Naive thymus-derived CD4-positive, alpha-beta T cell (primary cell): Measurements from ENCODE around the gene DNMT3A. TPM values are rescaled to one million over a fixed set of nuclear protein-coding genes. Genes with fewer than 3 reads are reported as not detected.

Experiments used
- ATAC-seq: fragments of 150-1000 bp; cut with Tn5 transposase; 2 replicates; pipeline ENCODE4 v1.10.0; 2021; ENCODE audit warnings: mild to moderate bottlenecking, moderate library complexity
- CTCF ChIA-PET: fragments of 350-600 bp; sonication (Branson Sonifier 250); formaldehyde crosslinking; loops from one replicate; lab custom pipeline; 2021; ENCODE audit warnings: antibody characterized with exemption; lab: Charles Lee
- POLR2A ChIA-PET: fragments of 350-600 bp; sonication (Branson Sonifier 250); formaldehyde crosslinking; loops from one replicate; lab custom pipeline; 2021; ENCODE audit warnings: antibody characterized with exemption, inconsistent platforms; lab: Charles Lee
- DNase-seq, 9 donors: peaks; one replicate each; pipeline versions ENCODE4 v3.0.0 to v3.0.0-alpha.2; 2020 to 2022; ENCODE audit warnings: mixed read lengths in 1 of 9
- H3K27ac ChIP-seq: one replicate; pipeline ENCODE4 v1.7.0; 2013; ENCODE audit warnings: mild to moderate bottlenecking, low read depth, low read length, moderate library complexity
- H3K27me3 ChIP-seq, 2 donors: one replicate each; pipeline ENCODE4 v1.7.0; 2013; ENCODE audit warnings: low read length in 2 of 2, mild to moderate bottlenecking in 2 of 2, moderate library complexity in 2 of 2; ENCODE audit not compliant: control insufficient read depth in 2 of 2, insufficient read depth in 2 of 2
- H3K36me3 ChIP-seq, 3 experiments: 1 replicate in 2 of 3; 2 replicates in 1 of 3; pipeline ENCODE4 v1.7.0; 2013; ENCODE audit warnings: low read length in 3 of 3, mild to moderate bottlenecking in 3 of 3, moderate library complexity in 1 of 3; ENCODE audit not compliant: insufficient read depth in 3 of 3, control insufficient read depth in 2 of 3
- H3K4me1 ChIP-seq, 2 donors: one replicate each; pipeline ENCODE4 v1.7.0; 2013; ENCODE audit warnings: low read length in 2 of 2, mild to moderate bottlenecking in 2 of 2, moderate library complexity in 1 of 2; ENCODE audit not compliant: control insufficient read depth in 2 of 2, insufficient read depth in 2 of 2
- H3K4me3 ChIP-seq: 2 replicates; pipeline ENCODE4 v1.7.0; 2013; ENCODE audit warnings: mild to moderate bottlenecking, low read length
- H3K9me3 ChIP-seq, 3 experiments: 1 replicate in 2 of 3; 2 replicates in 1 of 3; pipeline ENCODE4 v1.7.0; 2013; ENCODE audit warnings: low read length in 3 of 3; ENCODE audit not compliant: control insufficient read depth in 2 of 3
- H3K27ac Mint-ChIP-seq, 9 donors: one replicate each; pipeline ENCODE4 v1.8.0; 2020 to 2022; ENCODE audit warnings: mixed read lengths in 9 of 9, mild to moderate bottlenecking in 8 of 9, moderate library complexity in 5 of 9, inconsistent platforms in 2 of 9
- H3K27me3 Mint-ChIP-seq, 5 donors: one replicate each; pipeline ENCODE4 v1.8.0; 2021 to 2022; ENCODE audit warnings: mixed read lengths in 5 of 5, mild to moderate bottlenecking in 1 of 5
- H3K36me3 Mint-ChIP-seq, 5 donors: one replicate each; pipeline ENCODE4 v1.8.0; 2020 to 2022; ENCODE audit warnings: mixed read lengths in 5 of 5, mild to moderate bottlenecking in 3 of 5, inconsistent platforms in 1 of 5
- H3K4me1 Mint-ChIP-seq, 7 donors: one replicate each; pipeline ENCODE4 v1.8.0; 2020 to 2022; ENCODE audit warnings: mixed read lengths in 7 of 7, mild to moderate bottlenecking in 3 of 7, inconsistent platforms in 1 of 7
- H3K4me3 Mint-ChIP-seq, 10 donors: one replicate each; pipeline ENCODE4 v1.8.0; 2020 to 2022; ENCODE audit warnings: mild to moderate bottlenecking in 10 of 10, mixed read lengths in 10 of 10, moderate library complexity in 6 of 10, inconsistent platforms in 2 of 10
- H3K9me3 Mint-ChIP-seq, 11 donors: one replicate each; pipeline ENCODE4 v1.8.0; 2020 to 2022; ENCODE audit warnings: mixed read lengths in 11 of 11, mild to moderate bottlenecking in 4 of 11, inconsistent platforms in 1 of 11, moderate library complexity in 1 of 11
- intact Hi-C, 2 donors: fragments of 100-400 bp; cut with micrococcal nuclease; formaldehyde crosslinking; loops; one replicate each; pipeline ENCODE4 v1.15.1; 2023
- polyA plus RNA-seq, 2 donors: library from polyadenylated mRNA; unstranded; fragments of 300-500 nt; fragmentation: Illumina TruSeq; gene quantifications; one replicate each; pipeline ENCODE4 v1.2.3, GENCODE V29; 2021
- total RNA-seq, 6 experiments: library from RNA in 5 of 6; stranded (reverse) in 5 of 6; gene quantifications; 1 replicate in 5 of 6; 2 replicates in 1 of 6; pipeline ENCODE4 v1.2.3 and lab custom pipeline; 2021 to 2026

The DNMT3A gene
- total and polyA plus RNA-seq, 7 experiments from 2014 or later, result 19.4 to 117 (median 80.7) TPM

DNA sequence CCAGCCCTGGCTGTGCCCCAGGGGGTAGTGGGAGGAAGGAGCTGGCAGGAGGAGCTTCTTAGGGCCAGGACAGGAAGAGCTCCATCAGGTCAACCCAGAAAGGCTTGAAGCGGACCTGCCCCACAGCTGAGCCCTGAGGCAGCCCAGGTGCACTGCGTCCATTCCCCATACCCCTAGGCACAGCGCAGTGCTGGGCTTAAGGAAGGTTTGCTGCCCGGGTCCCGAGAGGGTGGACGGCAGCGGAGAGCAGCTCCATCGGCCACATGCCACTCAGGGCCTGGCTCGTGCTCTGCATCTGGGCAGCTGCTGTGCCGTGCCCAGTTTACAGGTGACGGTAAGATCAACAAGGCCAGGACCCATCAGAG is 26.4 kb downstream of the DNMT3A start:
- Mint-ChIP-seq H3K9me3 (no peaks in the 10 kb centered on the region), H3K27ac (peak overlapping the region; percentile 64 to 94 (median 88)), H3K4me3 (peak overlapping the region in 9 of 10 donors; percentile 13 to 83 (median 55)), H3K4me1 (peaks cover 41 to 87% (median 73%) of the 10 kb centered on the region in 7 donors), H3K36me3 (peaks cover 0 to 17% (median 0%) of the 10 kb centered on the region in 5 donors), H3K27me3 (no peaks in the 10 kb centered on the region)
- ATAC-seq (no peak), DNase-seq (no peak)
- intact Hi-C loops, result loop anchor here (2.0 kb wide), 6 partner anchors 20 to 252 kb away; no protein-coding TSS in a partner anchor
- CTCF ChIA-PET, result interaction anchor here (0.7 to 2.4 kb wide), 9 partner anchors 10 to 62 kb away, joined by 3 to 18 read pairs (median 5); no protein-coding TSS in a partner anchor
- peaks cover 34 to 65% of the 10 kb centered on the region in 2 donors for H3K4me1 ChIP-seq
- POLR2A ChIA-PET, result interaction anchor here (0.8 to 2.8 kb wide), 13 partner anchors 8 to 61 kb away, joined by 3 to 16 read pairs (median 5); no protein-coding TSS in a partner anchor
- no peaks in the 10 kb centered on the region for H3K9me3 ChIP-seq
- peak overlapping the region; percentile 79 for H3K27ac ChIP-seq
- H3K4me3 ChIP-seq, result no peak overlapping the region
- peaks cover 0 to 16% (median 0%) of the 10 kb centered on the region in 3 experiments for H3K36me3 ChIP-seq
- no peaks in the 10 kb centered on the region for H3K27me3 ChIP-seq

DNA sequence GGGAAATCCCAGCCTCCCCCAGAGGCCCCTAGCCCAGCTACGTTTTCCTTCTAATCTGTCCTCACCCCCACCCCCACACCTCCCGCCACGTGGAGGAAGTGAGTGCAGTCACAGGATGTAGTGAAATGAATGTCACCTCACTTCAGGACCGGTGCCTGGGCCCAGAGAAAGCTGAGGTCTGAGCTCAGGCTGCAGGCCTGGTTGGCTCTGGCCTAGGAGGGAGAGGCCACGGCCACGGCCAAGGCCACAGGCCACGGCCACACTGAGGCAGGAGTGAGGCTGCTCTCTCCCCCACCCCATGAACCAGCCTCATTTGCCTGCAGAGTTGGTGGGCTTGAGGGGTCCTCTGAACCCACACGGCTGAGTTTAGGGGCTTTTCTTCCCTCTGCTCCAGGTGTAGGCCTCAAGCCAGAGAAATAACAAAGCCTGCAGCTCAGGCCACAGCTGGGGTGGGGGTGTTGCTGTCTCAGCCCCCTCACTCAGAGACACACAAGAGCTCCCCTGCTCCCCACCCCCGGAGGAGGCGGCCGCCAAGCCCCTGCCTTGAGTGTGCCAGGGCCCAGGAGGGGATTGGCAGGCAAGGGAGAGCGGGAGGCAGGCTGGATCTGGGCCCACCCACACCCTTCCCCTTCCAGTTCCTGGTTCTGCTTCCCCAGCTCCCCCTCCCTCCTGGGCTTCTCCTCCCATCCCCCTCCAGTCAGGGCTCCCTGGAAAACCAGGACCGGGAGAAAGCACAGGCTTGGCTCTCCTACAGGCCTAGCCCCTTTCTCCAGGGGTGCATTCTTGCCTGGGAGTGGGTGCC is 27.0 kb downstream of the DNMT3A start:
- Histone ChIP-seq H3K4me1 (peaks cover 34 to 60% of the 10 kb centered on the region in 2 donors), H3K27me3 (no peaks in the 10 kb centered on the region), H3K27ac (peak overlapping the region; percentile 79), H3K9me3 (no peaks in the 10 kb centered on the region), H3K4me3 (peak overlapping the region; percentile 51), H3K36me3 (peaks cover 0 to 16% (median 0%) of the 10 kb centered on the region in 3 experiments)
- intact Hi-C loops, result loop anchor here (1.0 to 2.0 kb wide), 10 partner anchors 13 to 252 kb away; no protein-coding TSS in a partner anchor
- CTCF ChIA-PET, result interaction anchor here (0.6 to 2.4 kb wide), 11 partner anchors 10 to 1028 kb away, joined by 3 to 18 read pairs (median 5); no protein-coding TSS in a partner anchor
- DNase-seq (peak in 8 of 9 donors; percentile 51 to 90 (median 64)), ATAC-seq (peak; percentile 79)
- H3K27ac Mint-ChIP-seq, result peak overlapping the region; percentile 79 to 97 (median 92)
- peaks cover 36 to 84% (median 70%) of the 10 kb centered on the region in 7 donors for H3K4me1 Mint-ChIP-seq
- H3K4me3 Mint-ChIP-seq, result peak overlapping the region; percentile 61 to 83 (median 81)
- POLR2A ChIA-PET, result interaction anchor here (0.6 to 2.8 kb wide), 19 partner anchors 8 to 822 kb away, joined by 3 to 16 read pairs (median 4); no protein-coding TSS in a partner anchor
- H3K9me3 Mint-ChIP-seq, result no peaks in the 10 kb centered on the region
- peaks cover 0 to 17% (median 0%) of the 10 kb centered on the region in 5 donors for H3K36me3 Mint-ChIP-seq
- H3K27me3 Mint-ChIP-seq, result no peaks in the 10 kb centered on the region

DNA sequence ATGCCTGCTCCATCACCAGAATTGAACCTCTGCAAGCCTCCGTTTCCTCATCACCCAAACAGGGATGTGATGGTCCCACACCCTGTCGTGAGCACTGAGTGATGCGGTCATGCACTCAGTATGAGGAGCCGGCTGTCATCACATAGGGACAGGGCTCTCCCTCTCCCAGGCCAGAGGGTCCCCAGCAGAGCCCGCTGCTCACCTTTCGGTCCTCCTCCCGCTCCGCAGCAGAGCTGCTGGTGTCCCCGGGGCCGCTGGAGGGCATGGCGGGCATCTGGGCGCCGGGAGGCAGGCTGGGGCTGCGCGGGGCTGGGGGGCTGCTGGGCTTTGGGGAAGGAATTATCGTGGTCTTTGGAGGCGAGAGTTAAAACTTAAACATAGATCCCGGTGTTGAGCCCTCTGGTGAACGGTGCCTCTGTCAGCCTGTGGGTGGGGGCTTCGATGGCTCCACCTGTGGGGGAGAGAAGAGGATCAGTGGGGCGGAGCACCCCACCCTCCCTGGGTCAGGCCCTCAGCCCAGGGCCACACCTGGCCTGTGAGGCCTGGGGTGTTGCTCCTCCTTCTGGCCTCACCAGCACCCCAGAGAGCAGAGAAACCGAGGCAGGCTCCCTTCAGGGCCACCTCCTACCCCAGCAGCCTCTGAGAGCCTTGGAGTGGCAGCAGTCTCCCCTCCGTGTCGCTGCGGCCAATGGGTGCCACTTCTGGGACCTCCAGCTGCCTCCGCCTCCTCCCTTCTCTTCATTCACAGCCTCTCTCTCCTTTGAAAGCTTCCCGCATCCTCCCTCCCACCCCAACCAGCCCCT is 27.8 kb downstream of the DNMT3A start:
- ATAC-seq (peak; percentile 2), DNase-seq (peak in 1 of 9 donors; percentile 37)
- H3K27me3 ChIP-seq, result no peaks in the 10 kb centered on the region
- H3K4me3 ChIP-seq, result peak overlapping the region; percentile 51
- peaks cover 0 to 18% (median 0%) of the 10 kb centered on the region in 3 experiments for H3K36me3 ChIP-seq
- Mint-ChIP-seq H3K9me3 (no peaks in the 10 kb centered on the region), H3K27me3 (no peaks in the 10 kb centered on the region), H3K4me1 (peaks cover 43 to 88% (median 73%) of the 10 kb centered on the region in 7 donors), H3K36me3 (peaks cover 0 to 20% (median 0%) of the 10 kb centered on the region in 5 donors), H3K4me3 (peak overlapping the region; percentile 42 to 84 (median 81)), H3K27ac (peak overlapping the region; percentile 79 to 97 (median 91))
- POLR2A ChIA-PET, result interaction anchor here (0.7 to 2.8 kb wide), 21 partner anchors 8 to 63 kb away, joined by 3 to 16 read pairs (median 5); no protein-coding TSS in a partner anchor
- H3K27ac ChIP-seq, result peak overlapping the region; percentile 79
- peaks cover 34 to 68% of the 10 kb centered on the region in 2 donors for H3K4me1 ChIP-seq
- intact Hi-C loops, result loop anchor here (1.0 to 2.0 kb wide), 12 partner anchors 13 to 253 kb away; no protein-coding TSS in a partner anchor
- CTCF ChIA-PET, result interaction anchor here (1.1 to 2.4 kb wide), 12 partner anchors 9 to 148 kb away, joined by 3 to 18 read pairs (median 5); no protein-coding TSS in a partner anchor
- no peaks in the 10 kb centered on the region for H3K9me3 ChIP-seq

DNA sequence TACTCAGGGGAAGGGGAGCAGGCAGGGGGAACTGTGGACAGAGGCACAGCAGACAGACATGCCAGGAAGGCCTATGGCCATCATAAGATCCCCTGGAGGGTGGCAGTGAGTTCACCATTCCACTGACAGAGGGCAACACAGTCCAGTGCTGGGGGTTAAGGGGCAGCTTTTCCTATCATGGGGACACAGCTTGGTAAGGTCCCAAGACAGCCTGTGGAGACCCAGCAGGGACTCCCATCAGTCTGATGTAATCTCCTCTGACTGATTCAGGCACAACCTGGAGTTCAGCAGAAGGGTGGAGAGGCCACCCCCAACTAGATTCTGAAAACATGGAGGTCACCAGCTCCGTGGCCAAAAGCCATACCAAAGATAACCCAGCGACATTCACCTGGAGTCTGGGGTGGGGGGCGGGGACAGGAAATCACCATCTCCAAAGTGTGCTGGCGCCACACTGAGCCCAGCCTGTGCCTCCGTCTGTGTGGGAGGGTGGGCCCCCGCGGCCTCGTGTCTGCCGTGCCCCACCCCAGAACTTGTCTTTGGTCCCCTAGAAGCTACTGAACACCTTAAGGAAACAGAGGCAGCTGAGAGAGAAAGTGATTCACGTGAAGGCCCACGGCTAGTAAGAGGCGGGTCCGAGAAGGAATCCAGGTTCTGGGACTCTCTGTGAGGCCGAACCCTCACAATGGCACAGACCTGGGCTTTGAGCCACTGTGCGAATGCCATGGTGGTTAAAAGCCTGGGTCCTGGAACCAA is 28.6 kb downstream of the DNMT3A start:
- Histone ChIP-seq H3K4me1 (peaks cover 34 to 76% of the 10 kb centered on the region in 2 donors), H3K36me3 (peaks cover 0 to 26% (median 7%) of the 10 kb centered on the region in 3 experiments), H3K27me3 (no peaks in the 10 kb centered on the region), H3K4me3 (peak overlapping the region; percentile 51), H3K27ac (peak overlapping the region; percentile 79), H3K9me3 (no peaks in the 10 kb centered on the region)
- no peak for ATAC-seq
- POLR2A ChIA-PET, result interaction anchor here (0.8 to 2.6 kb wide), 10 partner anchors 10 to 63 kb away, joined by 3 to 14 read pairs (median 5); no protein-coding TSS in a partner anchor
- Mint-ChIP-seq H3K27ac (peak overlapping the region; percentile 73 to 94 (median 90)), H3K4me3 (peak overlapping the region; percentile 76 to 84 (median 81)), H3K4me1 (peaks cover 49 to 93% (median 78%) of the 10 kb centered on the region in 7 donors), H3K36me3 (peaks cover 0 to 22% (median 0%) of the 10 kb centered on the region in 5 donors), H3K9me3 (no peaks in the 10 kb centered on the region), H3K27me3 (no peaks in the 10 kb centered on the region)
- DNase-seq, result peak in 5 of 9 donors; percentile 14 to 53 (median 29)
- CTCF ChIA-PET, result interaction anchor here (0.6 to 1.9 kb wide), 11 partner anchors 14 to 717 kb away, joined by 3 to 6 read pairs (median 4); no protein-coding TSS in a partner anchor
- intact Hi-C loops, result loop anchor here in 1 of 2 donors (1.0 kb wide), 2 partner anchors 40 to 97 kb away; no protein-coding TSS in a partner anchor

DNA sequence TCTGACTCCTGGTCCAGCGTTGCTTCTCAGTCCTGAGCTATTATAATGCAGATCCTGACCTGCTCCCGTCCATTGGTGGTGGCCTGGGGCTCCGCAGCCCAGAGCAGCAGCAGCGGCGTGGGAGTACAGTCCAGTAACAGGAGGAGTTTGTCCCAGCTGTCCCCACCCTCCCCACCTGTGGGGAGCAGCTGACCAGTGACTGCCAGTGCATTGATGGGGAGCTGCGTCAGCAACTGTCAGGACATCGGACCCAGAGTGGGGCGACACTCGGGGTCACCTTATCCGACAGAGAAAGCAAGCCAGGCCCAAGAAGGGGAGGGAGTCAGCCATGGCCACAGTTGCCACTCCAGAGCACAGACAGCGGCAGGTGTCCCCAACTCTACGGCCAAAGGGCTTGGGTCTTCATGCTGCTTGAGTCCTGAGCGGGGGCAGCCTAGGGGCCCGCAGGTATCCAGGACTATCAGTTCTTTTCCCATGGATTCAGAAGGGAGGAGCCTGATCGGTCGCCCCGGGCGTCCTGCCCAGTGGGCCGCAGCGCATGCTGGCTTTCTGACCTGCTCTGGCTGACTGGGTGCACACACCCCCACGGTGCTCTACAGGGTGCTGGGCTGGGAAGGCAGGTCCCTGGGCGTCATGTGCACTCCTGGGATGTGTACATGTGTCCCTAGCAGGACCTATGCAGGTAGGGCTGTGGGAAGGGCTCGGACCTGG is 29.7 kb downstream of the DNMT3A start:
- POLR2A ChIA-PET, result interaction anchor here (1.1 to 2.6 kb wide), 6 partner anchors 11 to 62 kb away, joined by 3 to 14 read pairs (median 5); no protein-coding TSS in a partner anchor
- ATAC-seq, result no peak
- Histone ChIP-seq H3K4me1 (peaks cover 34 to 75% of the 10 kb centered on the region in 2 donors), H3K4me3 (no peak overlapping the region), H3K27me3 (no peaks in the 10 kb centered on the region), H3K27ac (peak overlapping the region; percentile 79), H3K9me3 (no peaks in the 10 kb centered on the region), H3K36me3 (peaks cover 0 to 35% (median 10%) of the 10 kb centered on the region in 3 experiments)
- no peaks in the 10 kb centered on the region for H3K27me3 Mint-ChIP-seq
- H3K9me3 Mint-ChIP-seq, result no peaks in the 10 kb centered on the region
- peak overlapping the region in 8 of 9 donors; percentile 41 to 94 (median 73) for H3K27ac Mint-ChIP-seq
- peaks cover 46 to 93% (median 77%) of the 10 kb centered on the region in 7 donors for H3K4me1 Mint-ChIP-seq
- H3K4me3 Mint-ChIP-seq, result peak overlapping the region in 6 of 10 donors; percentile 21 to 83 (median 80)
- intact Hi-C loops, result no loop called here
- CTCF ChIA-PET, result interaction anchor here (1.0 to 1.9 kb wide), 3 partner anchors 15 to 64 kb away, joined by 4 to 6 read pairs (median 5); no protein-coding TSS in a partner anchor
- peaks cover 0 to 20% (median 0%) of the 10 kb centered on the region in 5 donors for H3K36me3 Mint-ChIP-seq
- no peak for DNase-seq
